ENCODE measurements around the gene PARD6G. TPM values are rescaled to one million over a fixed set of nuclear protein-coding genes. Genes with fewer than 3 reads are reported as not detected.
A peak's percentile ranks its signal among the peaks of the same experiment; 100 is the strongest.

PARD6G gene
- total RNA-seq, 1 donor from 2014 or later, result 21.8 TPM

GRCh38 chr18:80189531-80189865 is 57.8 kb downstream of the PARD6G start:
- Histone ChIP-seq H3K4me1 (no peaks in the 10 kb centered on the region), H2AFZ (replicated peaks) (no peak overlapping the region), H3K9ac (no peak overlapping the region), H3K27ac (no peak overlapping the region), H3F3A (ENCODE audit: low read depth) (no peaks in the 10 kb centered on the region), H3K27me3 (no peaks in the 10 kb centered on the region), H3K36me3 (no peaks in the 10 kb centered on the region), H3K4me2 (no peak overlapping the region), H3K79me2 (ENCODE audit: low read depth) (no peaks in the 10 kb centered on the region), H3K9me3 (ENCODE audit: low read depth) (no peaks in the 10 kb centered on the region), H3K4me3 (no peak overlapping the region), H4K20me1 (ENCODE audit: low read depth) (no peaks in the 10 kb centered on the region)
- Mint-ChIP-seq H3K4me1 (peaks cover 7% of the 10 kb centered on the region), H3K27ac (no peak overlapping the region), H3K4me3 (no peak overlapping the region), H3K27me3 (ENCODE audit: insufficient read depth, low read depth) (peaks cover 13% of the 10 kb centered on the region), H3K9me3 (no peaks in the 10 kb centered on the region), H3K36me3 (peaks cover 30% of the 10 kb centered on the region)
- no peak for DNase-seq (ENCODE audit: low spot score)
- TF ChIP-seq EZH2phosphoT487 (IDR thresholded peaks at IDR 0.05) (no peak), EZH2 (IDR thresholded peaks at IDR 0.05) (no peak)

GRCh38 chr18:80188643-80189530 is 58.4 kb downstream of the PARD6G start:
- H3F3A ChIP-seq (ENCODE audit: low read depth), result no peaks in the 10 kb centered on the region
- no peak overlapping the region for H2AFZ ChIP-seq (replicated peaks)
- H3K27ac ChIP-seq, result no peak overlapping the region
- H3K36me3 ChIP-seq, result no peaks in the 10 kb centered on the region
- Mint-ChIP-seq H3K4me1 (peaks cover 5% of the 10 kb centered on the region), H3K9me3 (no peaks in the 10 kb centered on the region), H3K36me3 (peaks cover 27% of the 10 kb centered on the region), H3K27ac (no peak overlapping the region), H3K27me3 (ENCODE audit: insufficient read depth, low read depth) (peaks cover 13% of the 10 kb centered on the region), H3K4me3 (no peak overlapping the region)
- no peaks in the 10 kb centered on the region for H4K20me1 ChIP-seq (ENCODE audit: low read depth)
- H3K4me3 ChIP-seq, result no peak overlapping the region
- no peaks in the 10 kb centered on the region for H3K9me3 ChIP-seq (ENCODE audit: low read depth)
- H3K4me2 ChIP-seq, result no peak overlapping the region
- no peak overlapping the region for H3K9ac ChIP-seq
- no peak for DNase-seq (ENCODE audit: low spot score)
- H3K79me2 ChIP-seq (ENCODE audit: low read depth), result no peaks in the 10 kb centered on the region
- no peaks in the 10 kb centered on the region for H3K27me3 ChIP-seq
- H3K4me1 ChIP-seq, result no peaks in the 10 kb centered on the region
- no peak for TF ChIP-seq EZH2 (IDR thresholded peaks at IDR 0.05)
- TF ChIP-seq CTCF (IDR thresholded peaks at IDR 0.05), result no peak
- TF ChIP-seq EZH2phosphoT487 (IDR thresholded peaks at IDR 0.05), result no peak

- Histone ChIP-seq H3K4me3 (no peak overlapping the region), H3K36me3 (no peaks in the 10 kb centered on the region)
These were observed 59.2 kb downstream of the PARD6G start for GRCh38 chr18:80187956-80188642.

More at GRCh38 chr18:80187956-80188642, 59.2 kb downstream of the PARD6G start:
- Histone ChIP-seq H3K27me3 (no peaks in the 10 kb centered on the region), H4K20me1 (ENCODE audit: low read depth) (no peaks in the 10 kb centered on the region), H3F3A (ENCODE audit: low read depth) (no peaks in the 10 kb centered on the region), H3K79me2 (ENCODE audit: low read depth) (no peaks in the 10 kb centered on the region), H3K4me2 (no peak overlapping the region), H3K4me1 (no peaks in the 10 kb centered on the region), H3K9me3 (ENCODE audit: low read depth) (no peaks in the 10 kb centered on the region), H3K9ac (no peak overlapping the region), H3K27ac (no peak overlapping the region), H2AFZ (replicated peaks) (no peak overlapping the region)
- Mint-ChIP-seq H3K27me3 (ENCODE audit: insufficient read depth, low read depth) (peaks cover 13% of the 10 kb centered on the region), H3K36me3 (peaks cover 25% of the 10 kb centered on the region), H3K4me3 (no peak overlapping the region), H3K4me1 (peaks cover 3% of the 10 kb centered on the region), H3K9me3 (no peaks in the 10 kb centered on the region), H3K27ac (peak overlapping the region; percentile 43)
- no peak for DNase-seq (ENCODE audit: low spot score)
- TF ChIP-seq CTCF (IDR thresholded peaks at IDR 0.05) (no peak), EZH2phosphoT487 (IDR thresholded peaks at IDR 0.05) (no peak), EZH2 (IDR thresholded peaks at IDR 0.05) (no peak)

All from neural progenitor cell (in vitro differentiated cells).